ENCODE data around the gene ADAT1.

DNA sequence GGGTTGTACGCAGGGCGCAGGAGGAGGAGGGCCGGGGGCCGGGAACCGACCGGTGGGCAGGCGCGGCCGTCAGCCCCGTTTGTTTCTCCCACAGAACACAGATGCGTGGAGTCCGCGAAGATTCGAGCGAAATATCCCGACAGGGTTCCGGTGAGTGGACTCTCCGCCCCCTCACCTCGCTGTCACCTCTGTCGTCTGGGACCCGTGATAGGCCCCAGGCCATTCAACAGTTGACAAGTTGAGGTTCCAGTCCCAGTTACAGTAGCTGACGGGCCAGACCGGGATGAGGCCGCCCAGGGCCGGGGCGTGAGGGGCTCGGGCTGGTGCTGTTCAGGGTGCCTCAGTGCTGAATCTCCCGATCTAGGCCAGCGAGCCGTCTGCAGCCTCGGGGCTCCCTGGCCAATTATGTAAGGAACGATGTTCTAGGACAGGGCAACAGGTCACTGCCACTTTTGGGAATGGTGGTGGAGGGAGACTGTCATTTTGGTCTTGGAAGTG, 56.3 kb downstream of the ADAT1 start:
- TF ChIP-seq, protein P1, sequence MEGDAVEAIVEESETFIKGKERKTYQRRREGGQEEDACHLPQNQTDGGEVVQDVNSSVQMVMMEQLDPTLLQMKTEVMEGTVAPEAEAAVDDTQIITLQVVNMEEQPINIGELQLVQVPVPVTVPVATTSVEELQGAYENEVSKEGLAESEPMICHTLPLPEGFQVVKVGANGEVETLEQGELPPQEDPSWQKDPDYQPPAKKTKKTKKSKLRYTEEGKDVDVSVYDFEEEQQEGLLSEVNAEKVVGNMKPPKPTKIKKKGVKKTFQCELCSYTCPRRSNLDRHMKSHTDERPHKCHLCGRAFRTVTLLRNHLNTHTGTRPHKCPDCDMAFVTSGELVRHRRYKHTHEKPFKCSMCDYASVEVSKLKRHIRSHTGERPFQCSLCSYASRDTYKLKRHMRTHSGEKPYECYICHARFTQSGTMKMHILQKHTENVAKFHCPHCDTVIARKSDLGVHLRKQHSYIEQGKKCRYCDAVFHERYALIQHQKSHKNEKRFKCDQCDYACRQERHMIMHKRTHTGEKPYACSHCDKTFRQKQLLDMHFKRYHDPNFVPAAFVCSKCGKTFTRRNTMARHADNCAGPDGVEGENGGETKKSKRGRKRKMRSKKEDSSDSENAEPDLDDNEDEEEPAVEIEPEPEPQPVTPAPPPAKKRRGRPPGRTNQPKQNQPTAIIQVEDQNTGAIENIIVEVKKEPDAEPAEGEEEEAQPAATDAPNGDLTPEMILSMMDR (IDR thresholded peaks at IDR 0.05): no peak
- no peak for TF ChIP-seq POLR2A (IDR thresholded peaks at IDR 0.05)
